Right lobe of liver (tissue), 6 donors: Measurements from ENCODE around the gene LMF2. TPM values are rescaled to one million over a fixed set of nuclear protein-coding genes. Genes with fewer than 3 reads are reported as not detected.

Experiments
- ATAC-seq, 4 donors: fragments of 200-7000 bp; cut with Tn5 transposase; one replicate each; pipeline ENCODE4 v1.9.1; 2020; ENCODE audit warnings: mild to moderate bottlenecking in 4 of 4, moderate library complexity in 4 of 4
- DNase-seq, 3 donors: peaks; one replicate each; pipeline ENCODE4 v3.0.0-alpha.2; 2020
- H3K27ac ChIP-seq, 3 donors: fragments of 200-600 bp; one replicate each; pipeline ENCODE4 v1.8.0; 2022
- H3K27me3 ChIP-seq, 2 donors: fragments of 200-600 bp; one replicate each; pipeline ENCODE4 v1.8.0; 2022
- H3K36me3 ChIP-seq, 4 donors: fragments of 200-600 bp; sonication (generic) in 1 of 4; one replicate each; pipeline versions ENCODE4 v1.5.1 to v1.8.0; 2017 to 2022; ENCODE audit warnings: control low read depth in 1 of 4
- H3K4me1 ChIP-seq, 4 donors: fragments of 200-600 bp; sonication (generic) in 1 of 4; one replicate each; pipeline versions ENCODE4 v1.5.1 to v1.8.0; 2017 to 2022; ENCODE audit warnings: control low read depth in 1 of 4
- H3K4me3 ChIP-seq, 3 donors: fragments of 200-600 bp; one replicate each; pipeline ENCODE4 v1.8.0; 2022
- H3K9me3 ChIP-seq, 4 donors: fragments of 200-600 bp; sonication (generic) in 1 of 4; one replicate each; pipeline versions ENCODE4 v1.5.1 to v1.8.0; 2017 to 2022; ENCODE audit warnings: control low read depth in 1 of 4
- POLR2A ChIP-seq: fragments of 450-650 bp; IDR thresholded peaks from one replicate; pipeline ENCODE4 v1.6.1; 2017; ENCODE audit warnings: antibody characterized with exemption, mild to moderate bottlenecking
- WGBS: methylation state at CpG from one replicate; pipeline ENCODE4 v1.1.6; 2018; ENCODE audit warnings: low coverage, low lambda C conversion rate; ENCODE audit not compliant: insufficient coverage; ENCODE audit errors: missing lambda C conversion rate; 5-methylcytosine and 5-hydroxymethylcytosine counted together
- intact Hi-C, 2 donors: fragments of 100-400 bp; cut with DNase I; formaldehyde crosslinking; loops; one replicate each; pipeline versions ENCODE4 v1.11.2 to v1.14.1; 2022
- total RNA-seq, 6 experiments: library from RNA; depleted of rRNA in 2 of 6; stranded (reverse); fragments of >200 nt in 2 of 6; fragmentation: NEBNext Ultra II Directional in 3 of 6; extraction: Animal tissue kit (Norgen Biotek cat#: 25700) in 3 of 6; gene quantifications; one replicate each; pipeline versions ENCODE4 v1.1.0 to v1.2.4, GENCODE V29; 2016 to 2023
- TF ChIP-seq, protein P1 (sequence below), 4 donors: fragments of 200-600 bp in 3 of 4; fragments of 450-650 bp in 1 of 4; IDR thresholded peaks; one replicate each; pipeline versions ENCODE4 v1.5.1 to v1.8.0; 2016 to 2022; ENCODE audit warnings: antibody characterized with exemption in 4 of 4, mild to moderate bottlenecking in 2 of 4
- donor health status: DM: no; HTN: yes; CAD: no.
- donor health status: DM: no; HTN: no; CAD: no.
- donor health status: DM: no; HTN: no; CAD: no.
- donor health status: DM: no; HTN: yes; CAD: no.
- donor health status: DM: no; HTN: yes; CAD: no.

Gene LMF2
- total RNA-seq, 6 experiments from 2014 or later, result 33.2 to 47.6 (median 41.7) TPM

DNA sequence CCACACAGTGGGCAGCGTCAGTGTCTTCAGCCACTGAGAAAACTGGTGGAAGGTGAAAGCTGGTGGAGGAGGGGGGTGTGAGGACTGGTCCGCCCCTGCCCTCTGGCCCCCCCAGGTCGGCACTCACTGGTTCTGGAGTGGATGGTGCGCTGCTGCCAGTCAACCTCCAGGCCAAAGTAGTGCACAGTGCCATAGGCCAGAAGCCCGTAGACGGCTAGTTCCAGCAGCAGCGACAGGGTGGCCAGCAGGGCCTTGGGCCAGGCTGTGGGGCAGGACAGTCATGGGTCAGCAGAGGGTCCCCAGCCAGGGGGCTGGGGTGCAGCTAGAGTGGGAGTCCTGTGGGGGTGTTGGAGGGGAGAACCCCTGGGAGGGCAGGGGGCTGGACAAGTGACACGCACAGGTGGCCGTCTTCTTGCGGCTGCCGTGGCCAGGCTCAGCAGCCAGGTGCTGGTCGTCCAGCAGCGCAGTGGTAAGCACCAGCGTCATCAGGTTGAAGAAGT is 2.2 kb downstream of the LMF2 start:
- Histone ChIP-seq H3K4me1 (peaks cover 0 to 10% (median 4%) of the 10 kb centered on the region in 4 donors), H3K27ac (no peak overlapping the region), H3K4me3 (no peak overlapping the region), H3K27me3 (no peaks in the 10 kb centered on the region), H3K36me3 (peaks cover 0 to 17% (median 3%) of the 10 kb centered on the region in 4 donors), H3K9me3 (no peaks in the 10 kb centered on the region)
- WGBS, result 100% methylated on average over 1 of the region's 14 CpGs
- TF ChIP-seq POLR2A, result no peak
- TF ChIP-seq, protein P1, sequence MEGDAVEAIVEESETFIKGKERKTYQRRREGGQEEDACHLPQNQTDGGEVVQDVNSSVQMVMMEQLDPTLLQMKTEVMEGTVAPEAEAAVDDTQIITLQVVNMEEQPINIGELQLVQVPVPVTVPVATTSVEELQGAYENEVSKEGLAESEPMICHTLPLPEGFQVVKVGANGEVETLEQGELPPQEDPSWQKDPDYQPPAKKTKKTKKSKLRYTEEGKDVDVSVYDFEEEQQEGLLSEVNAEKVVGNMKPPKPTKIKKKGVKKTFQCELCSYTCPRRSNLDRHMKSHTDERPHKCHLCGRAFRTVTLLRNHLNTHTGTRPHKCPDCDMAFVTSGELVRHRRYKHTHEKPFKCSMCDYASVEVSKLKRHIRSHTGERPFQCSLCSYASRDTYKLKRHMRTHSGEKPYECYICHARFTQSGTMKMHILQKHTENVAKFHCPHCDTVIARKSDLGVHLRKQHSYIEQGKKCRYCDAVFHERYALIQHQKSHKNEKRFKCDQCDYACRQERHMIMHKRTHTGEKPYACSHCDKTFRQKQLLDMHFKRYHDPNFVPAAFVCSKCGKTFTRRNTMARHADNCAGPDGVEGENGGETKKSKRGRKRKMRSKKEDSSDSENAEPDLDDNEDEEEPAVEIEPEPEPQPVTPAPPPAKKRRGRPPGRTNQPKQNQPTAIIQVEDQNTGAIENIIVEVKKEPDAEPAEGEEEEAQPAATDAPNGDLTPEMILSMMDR (IDR thresholded peaks at IDR 0.05), result no peak
- ATAC-seq, result no peak
- no peak for DNase-seq
- intact Hi-C loops, result no loop called here

DNA sequence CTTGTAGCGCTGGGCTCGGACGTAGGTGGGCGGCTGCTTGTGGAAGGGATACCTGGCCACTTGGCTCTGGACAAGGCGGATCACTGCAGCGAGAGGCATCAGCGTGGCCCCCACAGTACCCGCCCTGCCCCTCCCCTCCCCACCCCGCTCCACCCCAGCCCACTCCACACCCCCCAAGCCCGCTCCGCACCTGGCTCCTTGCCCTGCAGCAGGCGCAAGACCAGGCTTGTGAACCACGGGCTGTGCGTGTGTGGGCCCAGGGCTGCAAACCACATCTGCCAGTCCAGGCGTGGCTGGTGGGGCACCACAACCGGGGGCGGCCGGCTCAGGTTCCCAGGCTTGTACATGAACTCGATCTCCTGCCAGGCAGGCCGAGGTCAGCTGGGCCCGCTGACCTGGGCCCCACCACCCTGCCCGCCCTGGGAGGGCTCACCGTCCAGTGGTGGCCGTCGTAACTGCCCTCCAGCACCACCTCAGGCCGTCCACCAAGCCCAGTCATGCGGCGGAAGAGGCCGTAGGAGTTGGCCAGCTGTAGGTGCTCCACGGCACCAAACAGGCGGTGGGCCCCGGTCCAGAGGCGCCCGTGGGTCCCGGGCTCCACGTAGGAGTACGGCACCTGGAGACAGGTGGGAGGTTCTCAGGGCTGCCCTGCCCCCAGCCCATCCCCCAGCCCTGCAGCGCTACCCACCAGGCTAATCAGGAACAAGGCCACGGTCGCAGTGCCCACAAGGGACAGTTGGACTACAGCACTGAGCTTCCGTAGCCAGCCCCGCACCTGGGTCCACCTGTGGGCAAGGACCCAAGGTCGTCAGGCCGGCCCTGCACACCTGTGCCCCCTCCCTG is 2.9 kb downstream of the LMF2 start:
- DNase-seq, result no peak
- peaks cover 0 to 10% (median 4%) of the 10 kb centered on the region in 4 donors for H3K4me1 ChIP-seq
- intact Hi-C loops, result no loop called here
- no peak overlapping the region for H3K27ac ChIP-seq
- no peak overlapping the region for H3K4me3 ChIP-seq
- no peaks in the 10 kb centered on the region for H3K27me3 ChIP-seq
- WGBS, result 86% methylated on average over 9 of the region's 44 CpGs
- H3K36me3 ChIP-seq, result peaks cover 0 to 17% (median 3%) of the 10 kb centered on the region in 4 donors
- TF ChIP-seq, protein P1 (IDR thresholded peaks at IDR 0.05), result no peak
- TF ChIP-seq POLR2A, result no peak
- no peak for ATAC-seq
- H3K9me3 ChIP-seq, result no peaks in the 10 kb centered on the region

DNA sequence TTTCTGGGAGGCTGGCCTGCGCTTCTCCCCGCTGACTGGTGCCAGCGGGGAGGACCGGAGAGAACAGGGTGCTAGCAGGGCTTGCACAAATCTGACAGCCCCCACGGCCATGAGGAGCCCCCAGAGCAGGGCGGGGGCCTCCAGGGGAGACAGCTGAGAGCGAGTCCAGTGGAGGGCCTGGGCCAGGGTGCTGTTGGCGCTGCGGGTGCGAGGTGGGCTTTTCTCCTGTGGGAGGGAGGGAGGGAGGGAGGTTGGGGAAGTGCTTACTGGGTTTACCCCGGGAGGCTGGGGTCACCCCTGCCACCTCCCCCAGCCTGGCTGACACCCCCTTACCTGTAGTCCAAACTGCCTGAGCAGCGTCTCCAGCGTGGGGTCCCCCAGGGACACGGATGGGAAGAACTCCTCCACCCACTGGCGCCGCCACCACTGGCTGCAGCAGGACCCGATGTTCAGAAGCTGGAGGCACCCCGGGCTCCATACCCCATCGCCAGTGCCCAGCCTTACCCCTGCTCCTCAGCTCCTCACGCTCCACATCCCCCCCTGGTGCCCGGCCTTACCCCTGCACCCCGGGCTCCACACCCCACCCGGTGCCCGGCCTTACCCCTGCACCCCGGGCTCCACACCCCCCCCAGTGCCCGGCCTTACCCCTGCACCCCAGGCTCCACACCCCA is 3.9 kb downstream of the LMF2 start:
- TF ChIP-seq, protein P1 (IDR thresholded peaks at IDR 0.05), result no peak
- TF ChIP-seq POLR2A, result no peak
- H3K9me3 ChIP-seq, result no peaks in the 10 kb centered on the region
- H3K4me3 ChIP-seq, result no peak overlapping the region
- DNase-seq (no peak), ATAC-seq (no peak)
- H3K27ac ChIP-seq, result no peak overlapping the region
- no CpG with 5 or more reads among the region's 26 CpGs for WGBS
- peaks cover 0 to 17% (median 3%) of the 10 kb centered on the region in 4 donors for H3K36me3 ChIP-seq
- H3K27me3 ChIP-seq, result no peaks in the 10 kb centered on the region
- peaks cover 0 to 5% (median 3%) of the 10 kb centered on the region in 4 donors for H3K4me1 ChIP-seq
- intact Hi-C loops, result no loop called here

DNA sequence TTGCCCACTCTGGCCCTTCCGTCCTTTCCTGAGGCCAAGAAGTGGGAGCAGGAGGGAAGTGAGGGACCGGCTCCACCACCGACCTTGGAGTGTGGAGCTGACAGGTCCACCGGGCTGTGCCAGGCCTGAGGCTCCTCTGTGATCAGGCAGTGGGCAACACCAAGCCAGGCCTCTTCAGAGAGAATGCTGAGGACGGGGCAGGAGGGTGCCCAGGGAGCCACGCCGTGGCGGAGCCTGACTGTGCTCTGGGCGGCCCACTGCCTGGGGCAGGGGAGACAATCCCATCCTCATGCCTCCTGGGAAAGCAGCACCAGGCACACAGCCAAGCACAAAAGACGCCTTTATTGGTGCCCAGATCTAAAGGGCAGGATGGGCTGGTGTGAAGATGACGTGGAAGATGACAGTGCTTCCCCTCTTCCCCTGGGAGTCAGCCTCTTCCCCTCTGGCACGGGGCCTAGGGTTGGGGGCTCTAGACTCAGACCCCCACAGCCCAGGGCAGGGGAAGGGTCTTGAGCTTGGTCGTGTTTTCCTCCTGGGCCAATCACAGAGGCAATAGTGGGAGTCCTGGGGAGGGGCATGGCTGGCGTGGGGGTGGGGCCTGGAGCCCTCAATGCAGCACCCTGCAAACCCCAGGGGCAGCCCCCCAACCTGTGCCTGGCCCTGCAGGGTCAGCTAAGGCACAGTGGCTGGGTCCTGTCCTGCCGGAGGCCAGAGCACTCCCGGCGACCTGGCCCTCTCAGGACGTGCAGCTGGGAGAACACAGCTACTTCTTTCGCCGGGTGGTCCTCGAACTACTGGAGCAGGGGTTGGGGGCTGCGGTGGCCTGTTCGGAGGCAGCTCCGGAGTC is 4.7 kb downstream of the LMF2 start:
- no peaks in the 10 kb centered on the region for H3K9me3 ChIP-seq

More for the DNA sequence above, 4.7 kb downstream of the LMF2 start:
- peaks cover 0 to 11% (median 2%) of the 10 kb centered on the region in 4 donors for H3K4me1 ChIP-seq
- 84% methylated on average over 3 of the region's 24 CpGs for WGBS
- H3K27ac ChIP-seq, result no peak overlapping the region
- DNase-seq (no peak), ATAC-seq (no peak)
- no peaks in the 10 kb centered on the region for H3K27me3 ChIP-seq
- intact Hi-C loops, result no loop called here
- H3K36me3 ChIP-seq, result peaks cover 0 to 17% (median 3%) of the 10 kb centered on the region in 4 donors
- no peak overlapping the region for H3K4me3 ChIP-seq
- no peak for TF ChIP-seq POLR2A
- TF ChIP-seq, protein P1 (IDR thresholded peaks at IDR 0.05), result no peak
